Lung (tissue), 12 donors: ENCODE results near the gene ADAM33. TPM values are rescaled to one million over a fixed set of nuclear protein-coding genes. Genes with fewer than 3 reads are reported as not detected.

Source experiments
- ATAC-seq: fragments of 200-7000 bp; cut with Tn5 transposase; one replicate; pipeline ENCODE4 v1.9.1; 2020; ENCODE audit warnings: moderate number of reproducible peaks; ENCODE audit not compliant: insufficient read depth, low FRiP score
- DNase-seq, 3 donors: peaks; one replicate each; pipeline ENCODE4 v3.0.0-alpha.2; 2013 to 2017
- H3K27ac ChIP-seq, 2 donors: one replicate each; pipeline ENCODE4 v1.5.1; 2013; ENCODE audit warnings: mild to moderate bottlenecking in 2 of 2, moderate library complexity in 2 of 2, control low read depth in 1 of 2, inconsistent platforms in 1 of 2, low read depth in 1 of 2, low read length in 1 of 2
- H3K27me3 ChIP-seq, 3 donors: one replicate each; pipeline ENCODE4 v1.5.1; 2013; ENCODE audit warnings: low read length in 2 of 3; ENCODE audit not compliant: control insufficient read depth in 3 of 3, insufficient read depth in 3 of 3
- H3K36me3 ChIP-seq, 4 donors: one replicate each; pipeline ENCODE4 v1.5.1; 2013; ENCODE audit warnings: low read length in 4 of 4, mild to moderate bottlenecking in 1 of 4, moderate library complexity in 1 of 4; ENCODE audit not compliant: control insufficient read depth in 4 of 4, insufficient read depth in 4 of 4
- H3K4me1 ChIP-seq, 5 donors: one replicate each; pipeline ENCODE4 v1.5.1; 2013; ENCODE audit warnings: low read length in 5 of 5, mild to moderate bottlenecking in 2 of 5, moderate library complexity in 1 of 5; ENCODE audit not compliant: control insufficient read depth in 5 of 5, insufficient read depth in 5 of 5
- H3K4me3 ChIP-seq: one replicate; pipeline ENCODE4 v1.5.1; 2013; ENCODE audit warnings: mild to moderate bottlenecking, control low read depth, moderate library complexity
- H3K9ac ChIP-seq, 2 donors: one replicate each; pipeline ENCODE4 v1.5.1; 2013; ENCODE audit warnings: low read length in 2 of 2, control low read depth in 1 of 2; ENCODE audit not compliant: insufficient read depth in 1 of 2
- H3K9me3 ChIP-seq, 4 donors: one replicate each; pipeline ENCODE4 v1.5.1; 2013; ENCODE audit warnings: low read length in 3 of 4, mild to moderate bottlenecking in 1 of 4, moderate library complexity in 1 of 4; ENCODE audit not compliant: control insufficient read depth in 4 of 4, insufficient read depth in 3 of 4
- CTCF ChIP-seq: IDR thresholded peaks from 2 replicates; pipeline ENCODE4 v1.5.1; 2012; ENCODE audit warnings: mild to moderate bottlenecking; ENCODE audit errors: control extremely low read depth, extremely low read depth
- WGBS, 2 donors: extraction: QIAGEN DNeasy Blood & Tissue Kit; methylation state at CpG; one replicate each; pipeline ENCODE4 v1.1.7; 2013; 5-methylcytosine and 5-hydroxymethylcytosine counted together
- polyA plus RNA-seq, 2 donors: library from polyadenylated mRNA; stranded (reverse); fragments of 200-250 nt; gene quantifications; one replicate each; pipeline ENCODE4 v1.2.1, GENCODE V29; 2013
- total RNA-seq, 2 donors: library from RNA; depleted of rRNA in 1 of 2; stranded (reverse); fragments of >200 nt in 1 of 2; gene quantifications; one replicate each; pipeline ENCODE4 v1.2.1, GENCODE V29; 2014 to 2021
- donor health status: control.
- donor health status: control.
- donor health status: Bipolar disorder and iron deficiency.
- donor health status: healthy.
- donor health status: DM: yes; HTN: yes; CAD: no.

The ADAM33 gene
- total and polyA plus RNA-seq, 4 donors = 3.2 to 16.4 (median 8.1) TPM

- peaks cover 0 to 7% (median 0%) of the 10 kb centered on the region in 3 donors for H3K27me3 ChIP-seq
- H3K9ac ChIP-seq = no peak overlapping the region
- ATAC-seq = no peak
- no peak for TF ChIP-seq CTCF
- H3K36me3 ChIP-seq = no peaks in the 10 kb centered on the region
- WGBS, 2 donors = 15 to 20% methylated on average over 25 to 32 of the region's 32 CpGs
- H3K4me3 ChIP-seq = peak overlapping the region; percentile 24
- H3K9me3 ChIP-seq = no peaks in the 10 kb centered on the region
- peak overlapping the region in 1 of 2 donors; percentile 1 for H3K27ac ChIP-seq
- peaks cover 2 to 60% (median 18%) of the 10 kb centered on the region in 5 donors for H3K4me1 ChIP-seq
- no peak for DNase-seq
These were observed 369 bp downstream of the ADAM33 start for GRCh38 chr20:3681352-3681930.

- ATAC-seq (no peak), DNase-seq (peak in 1 of 3 donors; percentile 5)
- Histone ChIP-seq H3K4me1 (peaks cover 0 to 57% (median 16%) of the 10 kb centered on the region in 5 donors), H3K4me3 (no peak overlapping the region), H3K9ac (no peak overlapping the region), H3K9me3 (no peaks in the 10 kb centered on the region), H3K27ac (peak overlapping the region in 1 of 2 donors; percentile 68), H3K36me3 (no peaks in the 10 kb centered on the region), H3K27me3 (peaks cover 0 to 9% (median 0%) of the 10 kb centered on the region in 3 donors)
- WGBS, 2 donors = 74 to 80% methylated on average over 15 of the region's 15 CpGs
- no peak for TF ChIP-seq CTCF
These were observed 984 bp downstream of the ADAM33 start for GRCh38 chr20:3680701-3681351.

- Histone ChIP-seq H3K36me3 (no peaks in the 10 kb centered on the region), H3K4me3 (no peak overlapping the region), H3K4me1 (peaks cover 0 to 57% (median 16%) of the 10 kb centered on the region in 5 donors), H3K27ac (peak overlapping the region in 1 of 2 donors; percentile 68), H3K27me3 (peaks cover 0 to 17% (median 3%) of the 10 kb centered on the region in 3 donors), H3K9ac (no peak overlapping the region), H3K9me3 (no peaks in the 10 kb centered on the region)
- DNase-seq = peak; percentile 62 to 70 (median 64)
- no peak for ATAC-seq
- TF ChIP-seq CTCF = no peak
- WGBS, 2 donors = 65 to 78% methylated on average over 18 of the region's 18 CpGs
These were observed 1.8 kb downstream of the ADAM33 start for GRCh38 chr20:3679749-3680700.
